GM10847 (cell line): ENCODE data around the gene TYK2.

ENCODE experiments used
- POLR2A ChIP-seq: IDR thresholded peaks from 2 replicates; pipeline ENCODE4 v1.6.1; 2011; ENCODE audit not compliant: insufficient read length; ENCODE audit errors: extremely low read depth

Gene TYK2

DNA sequence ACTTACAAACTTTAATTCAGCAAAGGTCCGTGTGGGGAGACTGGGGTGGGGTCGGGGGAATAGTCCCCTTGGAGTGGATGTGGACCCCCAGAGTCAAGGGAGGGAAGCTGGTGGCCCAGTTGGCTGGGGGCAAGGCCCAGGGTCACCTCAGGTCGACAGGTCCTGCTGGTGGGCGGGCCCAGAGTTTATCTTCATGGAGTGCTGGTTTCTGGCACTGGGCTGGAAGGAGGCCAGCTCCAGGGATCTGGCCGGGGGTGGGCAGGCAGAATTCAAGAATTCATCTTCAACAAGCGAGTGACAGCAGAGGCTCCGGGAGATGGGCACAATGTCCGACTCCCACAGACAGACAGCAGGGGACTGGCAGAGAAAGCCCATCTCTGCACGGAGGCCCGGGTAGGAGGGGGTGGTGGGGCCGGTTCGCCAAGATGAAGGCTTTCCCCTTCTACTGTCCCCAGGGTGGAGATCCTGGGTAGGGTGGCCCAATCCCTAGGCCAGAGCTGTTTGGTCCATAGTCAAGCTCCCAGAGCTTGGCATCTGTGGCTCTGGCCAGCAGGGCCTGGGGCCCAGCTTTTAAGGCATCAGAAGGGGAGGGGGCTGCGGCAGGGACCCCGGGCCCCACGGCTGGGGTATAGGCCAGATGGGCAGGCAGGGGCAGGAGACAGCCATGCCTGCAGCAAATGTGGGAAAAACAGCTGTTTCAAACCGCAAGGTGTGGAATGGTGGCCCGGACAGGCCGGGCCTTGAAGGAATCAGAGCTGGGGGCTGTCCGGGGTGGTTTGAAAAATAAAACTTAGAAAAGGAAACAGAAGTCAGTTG lies 63.9 kb downstream of the TYK2 start:
- no peak for TF ChIP-seq POLR2A

DNA sequence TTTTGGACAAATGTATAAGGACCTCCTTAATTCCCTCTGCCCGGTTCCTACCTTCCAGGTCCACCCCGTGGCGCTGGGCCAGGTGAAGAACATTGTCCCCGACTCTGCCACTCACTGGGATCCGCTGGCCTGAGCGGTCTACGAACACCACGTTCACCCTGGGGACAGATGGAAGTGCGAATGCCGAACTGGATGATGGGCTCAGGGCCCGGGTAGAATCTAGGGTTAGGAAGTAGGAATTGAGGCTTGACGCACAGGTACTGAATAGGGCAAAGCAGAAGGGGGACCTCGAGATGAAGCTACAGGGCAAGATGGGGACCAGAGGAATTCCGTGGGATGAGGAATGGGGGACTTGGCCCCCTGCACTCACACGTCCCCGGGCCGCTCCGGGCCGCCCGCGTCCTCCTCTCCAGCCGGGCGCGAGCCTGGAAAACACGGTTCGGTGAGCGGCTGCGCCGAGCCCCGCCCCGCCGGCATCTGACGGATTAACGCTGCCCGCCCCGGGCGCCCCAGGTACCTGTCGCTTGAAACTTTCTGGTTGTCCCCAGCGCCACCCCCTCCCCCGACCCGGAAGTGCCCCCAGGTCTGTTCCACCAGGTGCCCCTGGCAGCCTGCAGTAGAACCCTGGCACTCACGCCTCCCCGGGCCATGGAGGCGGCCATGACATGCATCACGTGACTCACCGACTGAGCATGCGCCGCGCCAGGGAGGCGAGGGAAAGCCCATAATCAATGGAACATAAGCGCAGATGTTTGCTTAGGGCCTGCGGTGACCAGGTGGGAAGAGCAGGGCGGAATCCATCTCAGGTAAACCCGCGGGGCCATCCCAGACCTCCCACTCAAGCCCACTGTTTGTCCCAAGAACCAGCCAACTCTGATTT lies 64.8 kb downstream of the TYK2 start, which contains the start of gene FDX2:
FDX2 (minus strand) TSS at position 681 of the 880 bp plus-strand sequence; CDS start at position 662, 19 bp downstream.
- peak; percentile 72 for TF ChIP-seq POLR2A

DNA sequence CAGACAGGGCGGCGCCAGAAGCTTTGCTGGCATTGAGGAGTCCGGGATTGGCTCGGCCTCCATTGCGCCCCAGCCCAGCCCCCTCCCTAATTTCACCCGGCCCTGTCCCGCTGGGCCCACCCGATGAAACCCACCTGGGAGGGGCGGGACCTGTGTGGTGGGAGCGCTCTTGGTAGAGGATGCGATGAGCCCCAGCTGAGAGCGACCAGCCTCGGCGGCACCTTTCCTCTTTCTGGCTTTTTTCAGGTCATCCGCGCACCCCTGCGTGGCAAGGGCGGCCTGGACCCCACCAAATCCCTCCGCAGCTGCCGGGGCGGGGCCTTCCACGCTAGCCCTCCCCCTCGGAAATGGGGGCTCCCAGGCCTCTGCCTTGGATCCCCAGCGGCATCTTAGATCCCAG lies 70.9 kb downstream of the TYK2 start, which contains the start of gene ZGLP1:
ZGLP1 (minus strand) TSS at position 393 of the 400 bp plus-strand sequence.
- TF ChIP-seq POLR2A = no peak

DNA sequence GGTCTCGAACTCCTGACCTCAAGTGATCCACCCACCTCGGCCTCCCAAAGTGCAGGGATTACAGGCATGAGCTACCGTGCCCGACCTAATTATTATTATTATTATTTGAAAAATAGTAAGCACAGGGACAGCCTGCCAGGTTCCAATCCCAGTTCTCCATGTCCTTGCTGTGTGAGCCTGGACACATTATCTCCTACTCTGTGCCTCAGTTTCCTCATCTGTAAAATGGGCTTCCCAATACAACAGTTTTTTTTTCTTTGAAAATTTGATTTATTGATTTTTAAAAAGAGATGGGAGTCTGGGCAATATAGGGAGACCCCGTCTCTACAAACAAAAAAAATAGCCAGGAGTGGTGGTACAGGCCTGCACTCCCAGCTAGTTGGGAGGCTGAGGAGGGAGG lies 74.0 kb downstream of the TYK2 start:
- TF ChIP-seq POLR2A = no peak

DNA sequence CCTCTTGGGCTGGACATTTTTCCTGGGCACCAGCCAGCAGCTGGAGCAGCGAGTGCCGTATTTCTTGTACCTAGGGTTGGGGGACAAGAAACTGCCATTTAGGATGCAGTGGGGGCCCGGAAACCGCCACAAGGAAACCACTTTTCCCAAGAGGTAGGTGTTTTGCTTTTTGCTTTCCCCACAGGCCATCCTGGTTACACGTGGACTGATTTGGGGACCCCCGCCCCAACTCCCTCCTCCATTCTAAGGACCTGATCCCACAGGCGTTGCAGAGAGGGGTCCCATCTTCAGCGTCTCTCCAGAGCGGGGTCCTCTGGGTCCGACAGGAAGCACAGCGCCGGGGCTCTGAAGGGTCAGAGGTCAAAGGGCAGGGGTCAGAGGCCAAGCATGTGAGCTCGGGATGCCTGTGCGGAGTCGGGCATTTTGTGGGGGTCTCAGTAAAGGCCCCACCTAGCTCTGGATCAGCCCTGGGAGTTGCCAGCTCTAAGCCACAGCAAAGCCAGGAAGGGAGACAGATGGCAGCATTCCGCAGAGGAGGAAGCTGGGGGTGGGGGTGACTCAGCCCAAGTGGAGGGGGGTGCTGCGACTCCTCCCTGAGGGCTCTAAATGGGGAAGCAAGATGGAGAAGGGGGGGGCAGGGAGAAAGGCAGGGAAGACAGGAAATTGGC lies 75.1 kb downstream of the TYK2 start:
- no peak for TF ChIP-seq POLR2A
